Activated naive CD8-positive, alpha-beta T cell treated with anti-CD3 and anti-CD28 coated beads, Interleukin-2, amount 10 ng/mL, durations not matched to agents 7 days and 5 days (primary cell): Measurements from ENCODE around the gene PBXIP1. TPM values are rescaled to one million over a fixed set of nuclear protein-coding genes. Genes with fewer than 3 reads are reported as not detected.

Experiments used
- ATAC-seq: fragments of 150-1000 bp; cut with Tn5 transposase; one replicate; pipeline ENCODE4 v1.10.0; 2021; ENCODE audit warnings: low read depth, moderate library complexity
- POLR2A ChIA-PET: fragments of 350-600 bp; sonication (Branson Sonifier 250); formaldehyde crosslinking; loops from one replicate; lab custom pipeline; 2021; ENCODE audit warnings: antibody characterized with exemption; lab: Charles Lee
- DNase-seq: peaks from one replicate; pipeline ENCODE4 v3.0.0; 2021
- H3K27ac Mint-ChIP-seq: one replicate; pipeline ENCODE4 v1.8.0; 2022; ENCODE audit warnings: mild to moderate bottlenecking, mixed read lengths
- H3K27me3 Mint-ChIP-seq: one replicate; pipeline ENCODE4 v1.8.0; 2022; ENCODE audit warnings: mild to moderate bottlenecking, moderate library complexity, mixed read lengths
- H3K36me3 Mint-ChIP-seq: one replicate; pipeline ENCODE4 v1.8.0; 2021; ENCODE audit warnings: mild to moderate bottlenecking, mixed read lengths
- H3K4me1 Mint-ChIP-seq: one replicate; pipeline ENCODE4 v1.8.0; 2021; ENCODE audit warnings: mixed read lengths
- H3K4me3 Mint-ChIP-seq: one replicate; pipeline ENCODE4 v1.8.0; 2022; ENCODE audit warnings: mild to moderate bottlenecking, moderate library complexity, mixed read lengths
- H3K9me3 Mint-ChIP-seq: one replicate; pipeline ENCODE4 v1.8.0; 2021; ENCODE audit warnings: mixed read lengths
- total RNA-seq, 2 experiments: library from RNA; stranded (reverse); gene quantifications; one replicate each; pipeline ENCODE4 v1.2.3, GENCODE V29; 2021

The PBXIP1 gene
- total RNA-seq, 2 experiments from 2014 or later: 149 to 155 TPM

- POLR2A ChIA-PET: interaction anchor here (0.6 to 1.7 kb wide), 2 partner anchors 18 to 33 kb away, joined by 3 to 8 read pairs; partner anchors contain the start of gene CKS1B
- DNase-seq (no peak), ATAC-seq (no peak)
- H3K9me3 Mint-ChIP-seq: no peaks in the 10 kb centered on the region
- no peaks in the 10 kb centered on the region for H3K27me3 Mint-ChIP-seq
- H3K36me3 Mint-ChIP-seq: no peaks in the 10 kb centered on the region
- peak overlapping the region; percentile 92 for H3K27ac Mint-ChIP-seq
- peaks cover 53% of the 10 kb centered on the region for H3K4me1 Mint-ChIP-seq
- H3K4me3 Mint-ChIP-seq: peak overlapping the region; percentile 44
Observed at GRCh38 chr1:154941333-154942013, 14.4 kb downstream of the PBXIP1 start.

- POLR2A ChIA-PET: interaction anchor here (0.6 to 5.7 kb wide), 4 partner anchors 10 to 34 kb away, joined by 3 to 38 read pairs (median 6); partner anchors contain the start of genes CKS1B and PBXIP1
- DNase-seq (no peak), ATAC-seq (no peak)
- H3K4me1 Mint-ChIP-seq: peaks cover 55% of the 10 kb centered on the region
- H3K9me3 Mint-ChIP-seq: no peaks in the 10 kb centered on the region
- H3K27ac Mint-ChIP-seq: peak overlapping the region; percentile 92
- no peaks in the 10 kb centered on the region for H3K36me3 Mint-ChIP-seq
- H3K27me3 Mint-ChIP-seq: no peaks in the 10 kb centered on the region
- no peak overlapping the region for H3K4me3 Mint-ChIP-seq
Observed at GRCh38 chr1:154940651-154941194, 15.2 kb downstream of the PBXIP1 start.

GRCh38 chr1:154940213-154940560 is 15.7 kb downstream of the PBXIP1 start:
- H3K36me3 Mint-ChIP-seq: peaks cover 1% of the 10 kb centered on the region
- POLR2A ChIA-PET: interaction anchor here (0.7 to 5.7 kb wide), 4 partner anchors 10 to 34 kb away, joined by 3 to 38 read pairs (median 6); partner anchors contain the start of genes CKS1B and PBXIP1
- DNase-seq (no peak), ATAC-seq (no peak)
- no peaks in the 10 kb centered on the region for H3K27me3 Mint-ChIP-seq
- peak overlapping the region; percentile 92 for H3K27ac Mint-ChIP-seq
- H3K4me1 Mint-ChIP-seq: peaks cover 57% of the 10 kb centered on the region
- no peaks in the 10 kb centered on the region for H3K9me3 Mint-ChIP-seq
- peak overlapping the region; percentile 15 for H3K4me3 Mint-ChIP-seq

- peak overlapping the region; percentile 90 for H3K4me3 Mint-ChIP-seq
- H3K27me3 Mint-ChIP-seq: no peaks in the 10 kb centered on the region
- POLR2A ChIA-PET: interaction anchor here (0.6 to 5.7 kb wide), 4 partner anchors 12 to 75 kb away, joined by 3 to 45 read pairs (median 29); partner anchors contain the start of genes CKS1B and PBXIP1
- H3K4me1 Mint-ChIP-seq: peaks cover 54% of the 10 kb centered on the region
- peak overlapping the region; percentile 97 for H3K27ac Mint-ChIP-seq
- no peaks in the 10 kb centered on the region for H3K9me3 Mint-ChIP-seq
- ATAC-seq (no peak), DNase-seq (no peak)
- H3K36me3 Mint-ChIP-seq: peaks cover 2% of the 10 kb centered on the region
Observed at GRCh38 chr1:154938604-154939399, 17.1 kb downstream of the PBXIP1 start.

- peak overlapping the region; percentile 90 for H3K4me3 Mint-ChIP-seq
- H3K36me3 Mint-ChIP-seq: peaks cover 2% of the 10 kb centered on the region
- H3K27me3 Mint-ChIP-seq: no peaks in the 10 kb centered on the region
- peaks cover 45% of the 10 kb centered on the region for H3K4me1 Mint-ChIP-seq
- H3K9me3 Mint-ChIP-seq: no peaks in the 10 kb centered on the region
- H3K27ac Mint-ChIP-seq: peak overlapping the region; percentile 97
- ATAC-seq (no peak), DNase-seq (no peak)
- POLR2A ChIA-PET: interaction anchor here (2.3 to 5.7 kb wide), 5 partner anchors 12 to 378 kb away, joined by 11 to 45 read pairs (median 20); partner anchors contain the start of genes CKS1B, PBXIP1 and PYGO2
Observed at GRCh38 chr1:154937988-154938386, 17.9 kb downstream of the PBXIP1 start.

GRCh38 chr1:154937085-154937987 is 18.6 kb downstream of the PBXIP1 start:
- DNase-seq: peak; percentile 90
- peak overlapping the region; percentile 97 for H3K27ac Mint-ChIP-seq
- no peaks in the 10 kb centered on the region for H3K27me3 Mint-ChIP-seq
- POLR2A ChIA-PET: interaction anchor here (0.7 to 5.7 kb wide), 17 partner anchors 8 to 379 kb away, joined by 3 to 45 read pairs (median 7); partner anchors contain the start of genes ADAM15, CKS1B, FLAD1 and PBXIP1
- no peaks in the 10 kb centered on the region for H3K9me3 Mint-ChIP-seq
- peaks cover 2% of the 10 kb centered on the region for H3K36me3 Mint-ChIP-seq
- H3K4me1 Mint-ChIP-seq: peaks cover 39% of the 10 kb centered on the region
- peak overlapping the region; percentile 90 for H3K4me3 Mint-ChIP-seq
- ATAC-seq: peak; percentile 73

- peak; percentile 92 for DNase-seq
- H3K27ac Mint-ChIP-seq: peak within 1 kb of the TSS; percentile 97
- H3K36me3 Mint-ChIP-seq: peaks cover 2% of the 10 kb centered on the region
- H3K9me3 Mint-ChIP-seq: no peaks in the 10 kb centered on the region
- POLR2A ChIA-PET: interaction anchor here (0.7 to 5.7 kb wide), 22 partner anchors 9 to 378 kb away, joined by 3 to 45 read pairs (median 6); partner anchors contain the start of genes ADAM15, CKS1B, FLAD1 and PBXIP1
- no peaks in the 10 kb centered on the region for H3K27me3 Mint-ChIP-seq
- ATAC-seq: peak; percentile 85
- peaks cover 33% of the 10 kb centered on the region for H3K4me1 Mint-ChIP-seq
- peak within 1 kb of the TSS; percentile 90 for H3K4me3 Mint-ChIP-seq
Observed at GRCh38 chr1:154936555-154937084, 19.3 kb downstream of the PBXIP1 start, which contains the start of gene PMVK. TSS of gene PMVK (minus strand) at chr1:154936719. CDS start at chr1:154936685, 34 bp downstream.

GRCh38 chr1:154935749-154936554 is 19.9 kb downstream of the PBXIP1 start:
- Mint-ChIP-seq H3K4me3 (peak overlapping the region; percentile 90), H3K27me3 (no peaks in the 10 kb centered on the region), H3K27ac (peak overlapping the region; percentile 97), H3K4me1 (peaks cover 28% of the 10 kb centered on the region), H3K9me3 (no peaks in the 10 kb centered on the region), H3K36me3 (peaks cover 3% of the 10 kb centered on the region)
- no peak for DNase-seq
- no peak for ATAC-seq
- POLR2A ChIA-PET: interaction anchor here (0.7 to 5.7 kb wide), 22 partner anchors 9 to 376 kb away, joined by 3 to 45 read pairs (median 6); partner anchors contain the start of genes ADAM15, CKS1B, FLAD1 and PBXIP1

GRCh38 chr1:154934358-154934948 is 21.4 kb downstream of the PBXIP1 start:
- no peak overlapping the region for H3K27ac Mint-ChIP-seq
- POLR2A ChIA-PET: interaction anchor here (1.1 kb wide), 1 partner anchor 27 kb away, joined by 3 read pairs; the partner anchor contains the start of gene PYGO2
- ATAC-seq: no peak

GRCh38 chr1:154931940-154932487 is 23.9 kb downstream of the PBXIP1 start:
- H3K27me3 Mint-ChIP-seq: no peaks in the 10 kb centered on the region
- ATAC-seq (no peak), DNase-seq (no peak)
- H3K4me1 Mint-ChIP-seq: peaks cover 11% of the 10 kb centered on the region
- peaks cover 23% of the 10 kb centered on the region for H3K36me3 Mint-ChIP-seq
- POLR2A ChIA-PET: no interaction called here
- H3K4me3 Mint-ChIP-seq: no peak overlapping the region
- no peaks in the 10 kb centered on the region for H3K9me3 Mint-ChIP-seq
- no peak overlapping the region for H3K27ac Mint-ChIP-seq

More at GRCh38 chr1:154934358-154934948, 21.4 kb downstream of the PBXIP1 start:
- DNase-seq: no peak
- peaks cover 7% of the 10 kb centered on the region for H3K36me3 Mint-ChIP-seq
- no peak overlapping the region for H3K4me3 Mint-ChIP-seq
- no peaks in the 10 kb centered on the region for H3K27me3 Mint-ChIP-seq
- H3K4me1 Mint-ChIP-seq: peaks cover 19% of the 10 kb centered on the region
- H3K9me3 Mint-ChIP-seq: no peaks in the 10 kb centered on the region
